ENCODE results near the gene NLN. TPM values are rescaled to one million over a fixed set of nuclear protein-coding genes. Genes with fewer than 3 reads are reported as not detected.

NLN gene
- total and polyA plus RNA-seq, 9 of the 15 experiments (the other 6 are each of a cell fraction or from before 2014, with no cell fraction given) = 6.9 to 45.2 (median 28.8) TPM

- no peaks in the 10 kb centered on the region for H3K79me2 ChIP-seq (ENCODE audit: control insufficient read depth, insufficient read depth, low read length)
- BruUV-seq (replicated peaks) = no TSS peak
- H3K36me3 ChIP-seq (ENCODE audit: control insufficient read depth, insufficient read depth, low read length) = peaks cover 32% of the 10 kb centered on the region
- 78% methylated on average over 3 of the region's 3 CpGs for WGBS (ENCODE audit: insufficient coverage, low coverage, missing lambda C conversion rate)
- CTCF ChIA-PET (ENCODE audit: low intra/inter-chr PET ratio) = no interaction called here
- no peaks in the 10 kb centered on the region for H3K4me1 ChIP-seq (replicated peaks in 1 of 2; ENCODE audit: control insufficient read depth in 2 of 2, insufficient read depth in 2 of 2, low read length in 2 of 2)
- no peaks in the 10 kb centered on the region for H3K27me3 ChIP-seq (ENCODE audit: control insufficient read depth in 2 of 2, insufficient read depth in 2 of 2, low read length in 2 of 2)
- in situ Hi-C loops (cut with MboI) (no loop called here), intact Hi-C loops (cut with micrococcal nuclease) (no loop called here)
- ATAC-seq (no peak), FAIRE-seq (no peak), DNase-seq (ENCODE audit: extremely low read depth in 1 of 4, low spot score in 3 of 4) (no peak)
- H3K9me3 ChIP-seq (replicated peaks; ENCODE audit: control insufficient read depth, insufficient read depth, low read depth, low read length) = no peaks in the 10 kb centered on the region
- H3K9ac ChIP-seq (ENCODE audit: insufficient read depth in 1 of 2, low read depth in 2 of 2, low read length in 2 of 2) = no peak overlapping the region
- POLR2A ChIA-PET = no interaction called here
- no peak overlapping the region for H3K27ac ChIP-seq (ENCODE audit: extremely low read depth, low read depth, low read length)
- no peak overlapping the region for H3K4me2 ChIP-seq (ENCODE audit: insufficient read depth, low read length)
- no peak overlapping the region for H2AFZ ChIP-seq (ENCODE audit: low read depth, low read length)
- H3K9me1 ChIP-seq (ENCODE audit: control insufficient read depth, insufficient read depth, low read length) = no peaks in the 10 kb centered on the region
- H4K20me1 ChIP-seq (replicated peaks; ENCODE audit: control insufficient read depth, insufficient read depth, low read length) = no peaks in the 10 kb centered on the region
- H3K4me3 ChIP-seq = no peak overlapping the region
- TF ChIP-seq HOMEZ (CRISPR knock-in tag; IDR thresholded peaks at IDR 0.05) (no peak), ZNF217 (CRISPR knock-in tag; IDR thresholded peaks at IDR 0.05) (no peak), JUND (IDR thresholded peaks at IDR 0.05; ENCODE audit: borderline replicate concordance, low read depth, low read length) (no peak), JUND (tag; IDR thresholded peaks at IDR 0.05; ENCODE audit: borderline replicate concordance, low read depth, low read length) (no peak), NKRF (IDR thresholded peaks at IDR 0.05; ENCODE audit: borderline replicate concordance) (no peak), HDAC1 (IDR thresholded peaks at IDR 0.05) (no peak), ZNF121 (CRISPR knock-in tag; conservative IDR thresholded peaks at IDR 0.05) (no peak), PTRF (tag; IDR thresholded peaks at IDR 0.05) (no peak), XRCC5 (IDR thresholded peaks at IDR 0.05; ENCODE audit: low read depth, low read length) (no peak), ZNF354B (CRISPR knock-in tag; IDR thresholded peaks at IDR 0.05) (no peak), ARID1B (IDR thresholded peaks at IDR 0.05) (no peak), MAFF (IDR thresholded peaks at IDR 0.05; ENCODE audit: low read length) (no peak), TFAP4 (CRISPR knock-in tag; IDR thresholded peaks at IDR 0.05; ENCODE audit: borderline replicate concordance) (no peak), MAFG (tag; conservative IDR thresholded peaks at IDR 0.05) (no peak), SUPT5H (IDR thresholded peaks at IDR 0.05) (no peak), BMI1 (IDR thresholded peaks at IDR 0.05; ENCODE audit: low read length) (no peak)
Measured at GRCh38 chr5:65776441-65777141, 54.6 kb downstream of the NLN start.
